HG03442 (cell line): ENCODE results near the gene LTB.
"Not testable (repeated sequence)": the region's sequence is repeated elsewhere in the genome, so short reads cannot be mapped to it uniquely, and the experiment has no call there.

Experiments used
- ATAC-seq: cut with Tn5 transposase; IDR thresholded peaks from one replicate; pipeline ENCODE4 v1.9.1; 2021; ENCODE audit warnings: mild to moderate bottlenecking, moderate library complexity; ENCODE audit not compliant: unreplicated experiment

The LTB gene

DNA sequence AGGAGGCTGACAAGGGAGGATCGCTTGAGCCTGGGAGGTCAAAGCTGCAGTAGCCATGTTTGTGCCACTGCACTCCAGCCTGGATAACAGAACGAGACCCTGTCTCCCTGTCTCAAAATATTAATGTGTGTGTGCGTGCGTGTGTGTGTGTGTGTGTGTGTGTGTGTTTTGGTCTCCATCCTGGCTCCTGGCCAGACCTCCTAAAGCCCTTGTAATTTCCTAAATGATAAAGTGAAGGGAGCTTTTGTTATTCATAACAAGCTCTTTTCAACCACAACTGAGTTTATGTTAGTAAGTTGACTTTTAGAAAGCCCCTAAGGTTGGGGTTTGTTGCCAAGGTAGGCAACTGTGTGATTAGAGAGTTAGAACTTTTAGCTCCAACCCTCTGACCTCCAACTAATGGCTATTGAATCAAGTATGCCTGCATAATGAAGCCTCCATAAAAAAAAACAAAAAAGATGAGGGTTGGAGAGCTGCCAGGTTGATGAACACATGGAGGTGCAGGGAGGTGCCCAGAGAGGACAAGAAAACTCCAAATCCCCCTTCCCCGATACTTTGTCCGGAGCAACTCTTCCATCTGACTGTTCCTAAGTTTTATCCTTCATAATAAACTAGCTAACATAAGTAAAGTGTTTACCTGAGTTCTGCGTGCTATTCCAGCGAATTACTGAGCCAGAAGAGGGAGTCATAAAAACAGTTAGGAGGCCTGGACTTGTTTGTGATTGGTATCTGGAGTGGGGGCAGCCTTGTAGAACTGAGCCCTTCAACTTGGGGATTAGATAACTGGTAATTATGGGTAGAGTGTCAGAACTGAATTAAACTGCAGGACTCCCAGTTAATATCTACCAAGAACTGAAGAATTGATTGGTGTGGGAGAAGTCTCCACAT is 27.5 kb upstream of the LTB start:
- no peak for ATAC-seq

DNA sequence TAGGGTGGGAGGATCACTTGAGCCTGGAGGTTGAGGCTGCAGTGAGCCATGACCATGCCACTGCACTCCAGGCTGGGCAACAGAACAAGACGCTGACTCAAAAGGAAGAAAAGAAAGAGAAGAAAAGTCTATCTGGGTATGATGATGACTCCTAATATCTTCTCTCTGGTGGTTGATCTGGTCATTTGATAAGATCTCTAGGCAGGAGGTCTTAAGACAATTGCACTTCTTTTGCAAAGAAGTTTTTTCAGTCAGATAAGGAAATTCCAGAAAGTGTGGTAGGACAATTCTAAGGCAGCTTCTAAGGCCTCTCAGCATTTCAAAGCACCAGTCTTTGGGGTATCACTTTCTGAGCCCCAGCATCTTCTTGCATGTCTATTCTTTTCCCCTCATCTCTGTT is 25.1 kb upstream of the LTB start:
- ATAC-seq, result no peak

DNA sequence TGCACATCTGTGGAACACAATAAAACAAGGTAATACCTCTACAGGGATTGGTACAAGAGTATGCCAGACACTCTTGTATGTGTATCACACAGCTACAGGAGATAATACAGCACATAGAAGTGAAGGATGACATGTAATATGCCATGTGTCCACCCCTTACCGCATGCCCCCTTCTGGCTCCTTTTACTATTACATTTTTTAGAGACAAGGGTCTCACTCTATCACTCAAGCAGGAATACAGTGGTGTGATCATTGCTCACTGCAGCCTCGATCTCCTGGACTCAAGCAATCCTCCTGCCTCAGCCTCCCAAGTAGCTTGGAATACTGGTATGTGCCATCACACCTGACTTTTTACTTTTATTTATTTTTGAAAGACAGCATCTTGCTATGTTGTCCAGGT is 14.8 kb upstream of the LTB start:
- ATAC-seq, result no peak

DNA sequence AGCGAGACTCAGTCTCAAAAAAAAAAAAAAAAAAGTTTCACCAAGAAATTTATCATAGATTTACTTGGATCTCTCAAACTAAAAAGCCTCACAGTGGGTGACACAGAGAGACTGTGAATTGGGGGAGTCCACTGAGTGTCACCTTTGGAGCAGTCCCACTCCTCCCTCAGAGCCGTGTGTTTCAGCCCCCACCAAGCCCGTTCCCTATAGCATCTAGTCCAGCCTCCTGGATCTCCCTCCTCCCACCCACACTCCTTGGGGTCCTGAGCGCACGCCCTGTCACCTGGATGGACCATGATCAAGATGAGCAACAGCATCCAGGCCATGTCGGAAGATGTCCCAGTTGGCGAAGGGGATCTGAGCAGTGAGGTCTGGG is 10.2 kb upstream of the LTB start:
- no peak for ATAC-seq

DNA sequence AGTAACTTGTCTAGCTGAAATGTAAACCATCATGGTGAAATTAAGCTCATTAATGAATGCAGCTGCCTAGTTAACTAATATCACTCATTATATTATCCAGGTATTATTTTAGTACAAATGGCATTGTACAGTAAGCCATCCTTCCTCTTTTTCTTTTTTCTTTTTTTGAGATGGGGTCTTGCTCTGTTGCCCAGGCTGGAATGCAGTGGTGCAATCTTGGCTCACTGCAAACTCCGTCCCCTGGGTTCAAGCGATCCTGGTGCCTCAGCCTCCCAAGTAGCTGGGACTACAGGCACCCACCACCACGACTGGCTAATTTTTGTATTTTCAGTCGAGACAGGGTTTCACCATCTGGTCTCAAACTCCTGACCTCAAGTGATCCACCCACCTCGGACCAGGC is 8.5 kb upstream of the LTB start:
- not testable (repeated sequence) for ATAC-seq

DNA sequence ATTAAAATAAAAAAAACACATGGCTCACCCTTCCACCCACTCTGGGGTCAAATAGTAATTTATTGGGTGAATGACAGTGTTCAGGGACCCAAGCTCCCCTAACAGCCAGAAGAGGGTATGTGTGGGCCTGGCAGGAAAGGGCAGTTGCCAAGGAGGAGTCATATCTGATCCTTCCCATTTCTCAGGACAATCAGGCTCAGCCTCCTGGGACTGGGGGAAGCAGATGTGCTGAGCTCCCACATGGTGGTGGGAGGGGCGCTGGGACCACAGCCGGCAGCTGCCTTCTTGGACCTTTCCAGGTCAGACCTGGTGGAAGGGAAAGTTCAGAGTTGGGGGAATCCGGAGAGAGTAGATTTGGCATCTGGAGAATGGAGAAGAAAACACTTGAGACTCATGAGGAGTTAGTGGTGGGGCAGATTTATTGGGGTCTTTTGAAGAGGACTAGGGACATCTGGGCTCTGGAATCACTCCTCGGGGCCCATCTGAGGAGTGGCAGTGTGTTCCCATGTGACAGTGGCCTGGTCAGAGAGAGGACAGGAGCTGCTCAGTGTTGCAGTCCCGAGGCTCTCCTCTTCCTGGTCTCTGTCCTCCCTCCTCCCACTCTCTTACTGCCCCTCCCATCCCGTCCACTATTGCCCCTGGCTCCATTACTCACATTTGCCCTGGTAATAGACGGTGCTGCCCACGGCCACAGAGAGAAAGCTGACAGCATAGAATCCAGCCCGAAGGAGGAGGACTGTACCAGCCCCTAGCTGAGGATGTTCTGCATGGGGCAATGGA is 6.8 kb upstream of the LTB start:
- no peak for ATAC-seq

DNA sequence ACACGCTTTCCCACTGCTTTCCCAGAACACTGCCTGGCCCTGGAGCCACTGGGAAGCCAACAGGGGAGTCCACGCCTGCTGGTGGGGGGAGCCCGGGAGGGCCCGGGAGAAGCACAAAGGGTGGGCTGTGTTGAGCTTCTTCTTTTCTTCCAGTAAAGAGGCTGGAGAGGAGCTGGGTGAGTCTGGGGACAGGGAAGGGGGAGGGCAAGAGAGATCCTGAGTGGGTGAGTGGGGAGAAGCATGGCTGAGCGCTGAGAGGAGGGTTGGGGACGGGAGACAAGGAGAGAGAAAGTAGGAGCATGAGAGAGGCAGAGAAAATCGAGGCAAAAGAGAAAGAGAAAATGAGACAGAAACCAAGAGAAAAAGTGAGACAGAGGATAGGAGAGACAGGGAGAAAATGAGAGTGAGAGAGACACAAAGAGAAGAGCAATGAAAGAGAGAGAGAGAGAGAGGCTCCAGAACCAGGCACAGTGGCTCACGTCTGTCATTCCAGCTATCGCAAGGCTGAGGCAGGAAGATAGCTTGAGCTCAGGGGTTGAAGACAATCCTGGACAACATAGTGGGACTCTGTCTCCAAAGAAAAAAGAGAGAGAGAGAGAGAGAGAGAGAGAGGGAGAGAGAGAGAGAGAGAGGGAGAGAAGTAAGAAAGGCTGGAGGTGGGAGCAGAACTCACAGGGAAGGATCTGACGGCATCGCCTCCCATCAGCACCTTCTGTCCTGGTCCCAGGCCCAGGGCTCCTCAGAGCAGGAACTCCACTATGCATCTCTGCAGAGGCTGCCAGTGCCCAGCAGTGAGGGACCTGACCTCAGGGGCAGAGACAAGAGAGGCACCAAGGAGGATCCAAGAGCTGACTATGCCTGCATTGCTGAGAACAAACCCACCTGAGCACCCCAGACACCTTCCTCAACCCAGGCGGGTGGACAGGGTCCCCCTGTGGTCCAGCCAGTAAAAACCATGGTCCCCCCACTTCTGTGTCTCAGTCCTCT is 5.9 kb upstream of the LTB start:
- no peak for ATAC-seq

DNA sequence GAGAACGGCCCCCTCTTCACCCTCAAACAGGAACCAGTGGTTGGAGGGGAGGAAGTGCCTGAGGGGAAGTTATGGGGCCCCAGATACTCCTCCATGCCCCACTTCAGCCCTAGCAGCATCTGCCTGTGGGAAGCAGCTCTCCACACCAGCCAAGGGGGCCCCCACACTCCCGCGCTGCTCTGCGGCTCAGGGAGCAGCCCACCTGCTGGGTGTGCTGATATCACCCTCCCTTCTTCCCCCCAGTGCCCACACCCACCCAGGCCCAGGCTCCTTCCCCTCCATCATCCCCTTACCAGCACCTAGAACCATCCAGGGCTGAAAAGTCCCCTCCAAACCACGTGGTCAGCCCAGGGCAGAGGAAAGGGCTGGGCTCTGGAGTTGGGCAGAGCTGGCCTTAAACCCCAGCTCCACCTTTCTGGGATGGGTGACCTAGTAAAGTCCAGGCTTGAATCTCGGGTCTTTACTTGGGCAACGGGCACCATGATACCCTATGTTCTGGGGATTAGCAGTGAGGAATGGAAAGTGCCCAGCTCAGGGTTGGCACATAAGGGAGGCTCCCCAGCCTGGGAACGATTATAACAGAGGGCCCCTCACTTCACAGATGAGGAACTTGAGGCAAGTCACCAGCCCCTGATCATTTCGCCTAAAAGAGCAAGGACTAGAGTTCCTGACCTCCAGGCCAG is 4.5 kb upstream of the LTB start:
- no peak for ATAC-seq

DNA sequence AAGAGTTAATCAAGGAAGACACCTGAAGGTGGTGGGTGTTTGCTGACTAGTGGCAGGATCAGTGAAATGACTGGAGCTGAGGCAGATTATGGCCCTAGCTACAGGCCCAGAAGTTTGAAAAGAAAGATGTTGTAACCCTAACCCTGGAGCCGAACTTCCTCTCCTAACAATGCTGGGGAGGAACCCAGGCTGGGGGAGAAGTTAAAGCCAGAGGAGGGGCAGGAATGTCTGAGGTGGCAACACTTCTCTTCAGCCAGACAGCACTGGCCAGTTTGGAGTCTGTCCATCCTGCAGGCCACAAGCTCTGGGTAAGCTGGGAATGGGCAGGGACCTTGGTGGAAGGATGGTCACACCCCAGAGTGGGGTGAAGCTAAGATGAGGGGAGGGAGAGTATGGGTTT is 3.8 kb upstream of the LTB start, which contains the start of gene LST1:
TSS of gene LST1 (plus strand) at position 270 of the 400 bp plus-strand sequence. CDS start 1,023 bp downstream, outside the sequence.
- ATAC-seq, result no peak

DNA sequence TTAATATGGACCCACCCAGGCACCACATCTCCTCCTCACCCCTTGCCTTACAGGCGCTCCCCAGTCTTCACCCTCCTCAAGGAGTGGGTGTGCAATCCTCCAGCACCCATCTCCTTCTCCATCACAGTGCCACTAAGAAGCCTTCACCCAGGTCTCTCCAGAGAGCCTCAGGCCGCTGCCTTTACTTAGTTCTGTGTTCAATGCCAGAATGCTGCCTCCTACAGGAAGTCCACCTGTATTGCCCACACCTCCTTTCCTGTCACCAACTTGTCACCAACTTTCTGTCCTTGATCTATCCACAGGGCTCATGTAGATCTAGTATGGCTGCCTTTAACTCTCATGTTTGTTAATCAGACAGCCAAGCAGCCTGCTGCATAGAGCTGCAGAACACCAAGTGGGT is 3.3 kb upstream of the LTB start:
- no peak for ATAC-seq

DNA sequence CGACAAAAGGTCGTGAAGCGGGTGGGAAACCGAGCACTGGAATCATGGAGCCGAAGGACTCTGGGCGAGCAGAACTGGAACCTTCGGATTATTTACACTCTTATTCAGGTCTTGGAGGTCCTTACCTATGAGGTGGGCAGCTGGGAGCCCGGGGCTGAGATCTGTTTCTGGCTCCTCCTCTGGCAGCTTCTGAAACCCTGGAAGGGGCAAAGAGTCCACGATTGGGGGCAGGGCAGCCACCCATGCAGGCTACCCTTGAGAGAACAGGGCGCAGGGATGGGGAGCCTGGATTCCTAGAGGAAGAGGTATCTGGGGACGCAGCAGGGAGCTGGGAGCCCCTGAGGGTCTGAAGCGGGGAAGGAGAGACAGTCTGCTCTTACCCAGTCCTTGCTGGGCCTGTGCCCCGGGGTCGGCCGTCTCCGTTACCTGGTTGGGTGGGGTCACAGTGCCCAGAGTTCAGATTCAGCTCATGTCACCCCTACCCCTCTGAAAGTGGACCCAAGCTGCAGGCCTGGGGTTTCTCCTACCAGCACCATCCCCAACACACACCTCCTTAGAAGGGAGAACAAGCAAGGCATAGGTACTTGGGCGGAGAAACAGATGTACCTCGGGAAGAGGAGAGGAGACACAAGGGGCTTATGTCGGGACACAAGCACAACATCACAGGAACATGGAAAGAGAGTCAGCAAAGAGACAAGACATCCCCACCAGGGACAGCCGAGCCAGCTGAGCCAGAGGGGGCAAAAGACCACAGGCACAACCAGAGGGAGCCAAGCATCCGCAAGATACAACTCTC is 592 bp downstream of the LTB start:
- no peak for ATAC-seq

DNA sequence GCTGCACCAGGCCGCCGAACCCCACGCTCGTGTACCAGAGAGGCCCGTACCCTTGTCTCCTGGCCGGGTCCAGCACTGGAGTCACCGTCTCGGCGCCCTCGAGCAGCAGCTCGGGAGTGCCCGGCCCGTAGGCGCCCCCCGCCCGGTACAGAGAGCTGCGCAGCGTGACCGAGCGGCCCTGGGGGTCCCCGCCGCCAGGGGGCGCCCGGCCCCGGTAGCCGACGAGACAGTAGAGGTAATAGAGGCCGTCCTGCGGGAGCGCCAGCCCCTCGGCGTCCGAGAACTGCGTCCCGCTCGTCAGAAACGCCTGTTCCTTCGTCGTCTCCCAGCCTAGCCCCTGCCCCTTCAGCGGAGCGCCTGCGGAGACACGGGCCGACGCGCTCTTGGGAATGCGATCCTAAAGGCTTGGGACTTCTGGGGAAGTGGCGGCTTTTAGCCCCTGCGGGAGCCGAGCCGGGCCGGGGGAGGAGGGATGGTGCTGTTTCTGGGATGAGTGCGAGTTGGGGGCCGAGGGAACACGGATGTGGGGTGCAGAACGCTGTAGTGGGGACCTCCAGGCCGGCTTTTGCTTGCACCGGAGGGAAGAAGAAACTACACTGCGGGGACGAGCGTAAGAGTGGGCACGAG is 1.3 kb downstream of the LTB start:
- ATAC-seq, result peak; percentile 64

DNA sequence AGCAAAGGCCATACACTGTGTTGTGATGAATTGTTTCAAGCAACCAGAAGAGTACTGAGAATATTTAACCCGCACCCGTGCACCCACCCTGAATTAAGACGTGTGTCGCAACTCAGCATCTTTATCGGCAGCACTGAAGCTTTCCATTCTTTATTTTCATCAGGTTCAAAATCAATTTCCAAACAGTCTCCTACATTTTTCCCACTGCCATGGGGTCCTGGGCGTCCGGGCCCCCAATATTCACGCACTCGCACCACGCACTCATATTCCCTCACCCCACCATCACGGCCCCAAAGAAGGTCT is 1.8 kb downstream of the LTB start:
- ATAC-seq, result no peak

DNA sequence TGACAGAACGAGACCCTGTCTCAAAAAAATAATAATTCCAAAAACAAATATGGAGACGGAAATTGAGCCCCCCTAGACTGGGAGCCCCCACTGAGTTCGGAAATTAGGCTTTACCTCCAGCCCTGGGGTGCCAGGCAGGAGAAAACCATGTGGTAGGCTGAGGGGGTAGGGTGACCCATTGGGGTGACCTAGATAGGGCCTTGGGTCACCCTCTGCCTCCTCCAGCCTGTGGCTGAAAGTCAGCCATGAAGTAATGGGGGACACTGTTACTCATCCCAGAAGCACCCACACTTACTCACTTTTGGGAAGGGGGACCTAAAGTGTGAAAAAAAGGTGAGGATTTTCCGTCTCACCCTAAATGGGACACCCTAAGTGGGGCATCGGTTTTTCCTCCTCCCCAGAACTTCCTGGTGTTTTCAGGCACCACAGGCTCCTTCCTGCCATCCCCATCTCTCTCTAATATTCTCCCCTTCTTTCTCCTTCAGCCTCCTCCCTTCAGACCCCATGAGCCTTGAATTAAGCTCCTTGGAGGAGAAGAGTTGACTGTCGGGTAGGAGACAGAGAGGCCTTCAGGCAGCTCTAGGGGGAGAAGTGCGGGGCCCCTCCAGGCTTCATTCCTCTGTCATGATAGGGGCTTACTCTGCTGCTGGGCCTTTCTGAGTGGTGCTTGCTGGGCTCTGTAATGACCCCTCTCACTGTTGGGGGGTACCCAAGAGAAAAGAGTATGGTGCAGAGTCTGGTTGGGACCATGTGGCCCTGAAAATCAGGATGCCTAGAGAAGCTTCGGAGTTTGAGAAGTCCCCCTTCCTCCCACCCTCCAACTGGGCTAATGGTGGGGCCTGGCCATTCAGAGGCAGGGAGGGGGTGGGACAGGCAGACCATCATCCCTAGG is 2.4 kb downstream of the LTB start:
- ATAC-seq, result no peak

DNA sequence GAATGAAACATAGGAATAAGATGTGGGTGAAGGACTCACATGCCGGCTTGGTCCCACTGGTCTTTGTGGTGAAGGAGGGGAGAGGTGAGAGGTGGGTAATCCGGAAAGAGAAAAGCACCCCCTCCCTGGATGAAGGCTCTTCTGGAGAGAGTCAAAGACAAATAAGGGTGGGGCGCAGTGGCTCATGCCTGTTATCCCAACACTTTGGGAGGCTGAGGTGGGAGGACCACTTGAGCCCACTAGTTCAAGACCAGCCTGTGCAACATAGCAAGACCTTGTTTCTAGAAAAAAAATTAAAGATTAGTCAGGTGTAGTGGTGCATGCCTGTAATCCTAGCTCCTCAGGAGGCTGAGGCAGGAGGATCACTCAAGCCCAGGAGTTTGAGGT is 3.1 kb downstream of the LTB start:
- no peak for ATAC-seq

DNA sequence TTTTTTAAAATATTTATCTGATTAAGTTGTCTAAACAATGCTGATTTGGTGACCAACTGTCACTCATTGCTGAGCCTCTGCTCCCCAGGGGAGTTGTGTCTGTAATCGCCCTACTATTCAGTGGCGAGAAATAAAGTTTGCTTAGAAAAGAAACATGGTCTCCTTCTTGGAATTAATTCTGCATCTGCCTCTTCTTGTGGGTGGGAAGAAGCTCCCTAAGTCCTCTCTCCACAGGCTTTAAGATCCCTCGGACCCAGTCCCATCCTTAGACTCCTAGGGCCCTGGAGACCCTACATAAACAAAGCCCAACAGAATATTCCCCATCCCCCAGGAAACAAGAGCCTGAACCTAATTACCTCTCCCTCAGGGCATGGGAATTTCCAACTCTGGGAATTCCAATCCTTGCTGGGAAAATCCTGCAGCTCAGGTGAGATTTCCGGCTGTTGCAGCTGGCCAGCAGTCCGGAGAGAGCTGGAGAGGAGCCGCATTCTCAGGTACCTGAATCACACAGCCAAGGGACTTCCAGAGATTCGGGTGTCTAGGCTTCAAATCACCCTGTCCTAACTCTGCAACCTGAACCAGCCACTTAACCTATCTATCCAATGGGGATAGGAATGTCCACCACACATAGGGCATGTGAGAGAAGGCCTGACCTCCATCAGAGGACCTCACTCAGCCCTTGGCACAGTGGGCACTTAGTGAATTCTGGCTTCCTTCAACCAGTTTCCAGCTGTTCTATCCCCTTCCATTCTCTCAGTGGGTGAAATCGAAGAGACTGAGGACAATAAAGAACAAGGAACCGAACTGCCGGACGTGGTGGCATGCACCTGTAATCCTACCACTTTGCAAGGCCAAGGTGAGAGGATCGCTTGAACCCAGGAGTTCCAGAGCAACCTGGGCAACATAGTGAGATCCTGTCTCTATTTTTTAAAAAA is 3.8 kb downstream of the LTB start:
- no peak for ATAC-seq

DNA sequence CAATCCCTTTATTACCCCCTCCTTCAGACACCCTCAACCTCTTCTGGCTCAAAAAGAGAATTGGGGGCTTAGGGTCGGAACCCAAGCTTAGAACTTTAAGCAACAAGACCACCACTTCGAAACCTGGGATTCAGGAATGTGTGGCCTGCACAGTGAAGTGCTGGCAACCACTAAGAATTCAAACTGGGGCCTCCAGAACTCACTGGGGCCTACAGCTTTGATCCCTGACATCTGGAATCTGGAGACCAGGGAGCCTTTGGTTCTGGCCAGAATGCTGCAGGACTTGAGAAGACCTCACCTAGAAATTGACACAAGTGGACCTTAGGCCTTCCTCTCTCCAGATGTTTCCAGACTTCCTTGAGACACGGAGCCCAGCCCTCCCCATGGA is 4.7 kb downstream of the LTB start:
- no peak for ATAC-seq
